Left hindlimb (tissue), 1 donor: Measurements from ENCODE around the gene AVPR1A.

ENCODE experiments used
- DNase-seq: peaks from one replicate; pipeline ENCODE4 v3.0.0-alpha.2; 2018

AVPR1A gene

DNA sequence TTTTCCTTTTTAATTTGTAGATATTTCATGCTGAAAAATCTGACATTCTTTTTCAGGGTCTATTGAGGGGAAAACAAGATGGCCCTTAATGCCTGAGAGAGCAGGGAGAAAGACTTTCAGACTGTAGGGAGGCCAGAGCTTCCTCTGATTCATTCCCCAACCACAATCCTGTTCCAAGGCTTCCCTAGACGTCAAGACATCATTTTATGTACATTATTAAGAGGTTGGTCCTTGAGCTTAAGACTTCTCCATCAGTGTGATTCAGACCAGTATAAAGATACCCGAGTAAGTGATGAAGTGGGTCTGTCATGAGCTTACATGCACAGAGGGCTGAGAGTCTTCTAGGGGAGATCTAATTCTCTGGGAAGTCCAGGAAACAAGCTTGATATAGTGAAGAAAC is 57.3 kb downstream of the AVPR1A start:
- no peak for DNase-seq

GRCh38 chr12:63093084-63093483 is 57.9 kb downstream of the AVPR1A start:
- no peak for DNase-seq
